Activated CD8-positive, alpha-beta memory T cell treated with anti-CD3 and anti-CD28 coated beads, Interleukin-2, amount 50 U/mL, for 1 hour (primary cell): Measurements from ENCODE around the gene HMSD.
A peak's percentile ranks its signal among the peaks of the same experiment; 100 is the strongest.

ENCODE experiments used
- DNase-seq: peaks from one replicate; pipeline ENCODE4 v3.0.0-alpha.2; 2020; ENCODE audit errors: extremely low read depth

Gene HMSD

DNA sequence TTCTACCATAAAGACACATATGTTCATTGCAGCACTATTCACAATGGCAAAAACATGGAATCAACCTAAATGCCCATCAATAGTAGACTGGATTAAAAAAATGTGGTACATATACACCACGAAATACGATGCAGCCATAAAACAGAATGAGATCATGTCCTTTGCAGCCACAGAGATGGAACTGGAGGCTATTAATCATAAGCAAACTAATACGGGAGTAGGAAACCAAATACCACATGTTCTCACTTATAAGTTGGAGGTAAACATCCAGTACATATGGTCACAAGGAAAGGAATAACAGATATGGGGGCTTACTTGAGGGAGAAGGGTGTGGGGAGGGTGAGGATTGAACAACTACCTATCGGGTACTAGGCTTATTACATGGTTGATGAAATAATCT, 7.7 kb downstream of the HMSD start:
- no peak for DNase-seq

DNA sequence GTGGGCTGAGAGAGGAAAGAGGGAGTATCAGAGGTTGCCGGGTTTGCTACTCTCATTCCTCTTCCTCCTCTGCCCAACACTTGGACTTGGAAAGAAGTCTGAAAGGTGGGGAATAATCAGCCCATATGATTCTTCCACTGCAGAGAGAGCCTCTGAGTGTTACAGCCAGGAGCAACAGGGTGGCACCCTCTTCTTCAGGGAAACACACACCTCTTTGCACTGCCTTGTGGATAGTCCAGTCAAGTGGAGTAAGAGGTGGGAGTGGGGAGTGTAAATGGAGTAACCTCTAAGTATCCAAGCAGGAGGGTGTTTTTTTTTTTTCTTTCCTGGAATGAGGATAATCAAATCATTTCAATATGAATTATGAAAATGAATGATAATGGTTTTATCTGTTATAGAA, 11.8 kb downstream of the HMSD start:
- no peak for DNase-seq

GRCh38 chr18:63961435-63961980, 12.4 kb downstream of the HMSD start:
- no peak for DNase-seq

GRCh38 chr18:63962137-63962536, 13.0 kb downstream of the HMSD start:
- no peak for DNase-seq

- no peak for DNase-seq
Observed at GRCh38 chr18:63963615-63964256, 14.6 kb downstream of the HMSD start.

DNA sequence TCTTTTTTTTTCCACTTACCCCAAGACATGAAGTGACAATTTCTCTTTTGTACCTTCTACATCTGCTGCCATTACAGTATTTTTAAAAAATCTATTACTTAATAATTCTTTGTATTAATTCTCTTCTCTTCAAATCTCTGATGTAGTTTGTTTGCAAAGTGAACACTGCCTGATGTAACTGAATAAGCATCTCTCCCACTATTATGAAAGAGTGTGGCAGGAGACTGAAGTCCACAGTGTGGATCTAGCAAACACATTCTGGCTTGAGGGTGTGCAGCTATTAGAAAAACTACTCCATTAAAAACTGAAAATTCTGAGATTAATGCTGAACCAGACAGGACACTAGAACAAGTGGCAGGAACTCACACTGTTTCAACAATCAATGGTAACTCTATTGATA, 15.8 kb downstream of the HMSD start:
- no peak for DNase-seq

GRCh38 chr18:63965716-63966330, 16.7 kb downstream of the HMSD start:
- no peak for DNase-seq

DNA sequence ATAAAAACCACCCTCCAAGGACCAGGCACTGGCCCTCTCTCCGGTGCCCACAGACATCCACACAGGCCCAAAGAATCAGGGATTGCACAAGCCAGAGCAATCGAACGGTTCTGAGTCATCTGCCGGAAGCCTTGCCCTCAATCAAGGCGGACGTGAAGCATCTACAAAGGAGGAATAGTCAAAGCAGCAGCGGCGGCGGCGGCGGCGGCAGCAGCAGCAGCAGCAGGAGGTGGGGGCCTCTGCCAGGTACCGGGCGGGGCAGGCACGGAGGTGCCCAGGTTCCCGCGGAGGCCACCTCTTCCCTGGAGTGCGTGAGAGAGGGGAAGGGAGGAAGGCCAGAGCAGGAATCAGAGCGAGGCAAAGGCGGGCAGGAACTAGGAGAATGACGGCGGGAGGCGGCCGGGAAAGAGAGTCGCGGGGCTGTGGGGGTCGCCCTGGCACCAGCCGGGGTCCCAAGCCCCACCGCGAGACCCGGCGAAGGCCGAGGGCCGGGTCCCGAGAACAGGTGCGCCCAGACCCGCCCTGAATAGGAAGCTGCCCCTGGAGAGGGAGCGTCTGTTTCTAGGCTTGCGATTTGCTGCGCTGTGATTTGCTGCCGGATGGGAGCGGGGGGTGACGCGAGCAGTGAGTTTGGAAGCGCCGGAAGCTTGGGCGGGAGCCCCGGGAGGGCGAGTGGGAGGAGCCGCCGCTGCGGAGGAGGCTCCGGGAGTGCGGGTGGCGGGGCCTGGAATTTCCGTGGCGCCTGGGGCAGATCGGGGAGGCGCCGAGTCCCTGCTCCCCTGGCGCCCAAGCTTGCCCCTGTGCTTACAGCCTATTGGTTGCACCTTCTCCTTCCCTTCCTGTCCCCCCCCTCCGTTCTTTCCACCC, 21.1 kb downstream of the HMSD start, which contains the start of gene SERPINB8:
Gene SERPINB8, plus strand, starts transcription at position 140 of the 867 bp plus-strand sequence. CDS start 8,228 bp downstream, outside the sequence.
- DNase-seq: peak; percentile 43

- DNase-seq: no peak
Observed at GRCh38 chr18:63970809-63971205, 21.7 kb downstream of the HMSD start.

DNA sequence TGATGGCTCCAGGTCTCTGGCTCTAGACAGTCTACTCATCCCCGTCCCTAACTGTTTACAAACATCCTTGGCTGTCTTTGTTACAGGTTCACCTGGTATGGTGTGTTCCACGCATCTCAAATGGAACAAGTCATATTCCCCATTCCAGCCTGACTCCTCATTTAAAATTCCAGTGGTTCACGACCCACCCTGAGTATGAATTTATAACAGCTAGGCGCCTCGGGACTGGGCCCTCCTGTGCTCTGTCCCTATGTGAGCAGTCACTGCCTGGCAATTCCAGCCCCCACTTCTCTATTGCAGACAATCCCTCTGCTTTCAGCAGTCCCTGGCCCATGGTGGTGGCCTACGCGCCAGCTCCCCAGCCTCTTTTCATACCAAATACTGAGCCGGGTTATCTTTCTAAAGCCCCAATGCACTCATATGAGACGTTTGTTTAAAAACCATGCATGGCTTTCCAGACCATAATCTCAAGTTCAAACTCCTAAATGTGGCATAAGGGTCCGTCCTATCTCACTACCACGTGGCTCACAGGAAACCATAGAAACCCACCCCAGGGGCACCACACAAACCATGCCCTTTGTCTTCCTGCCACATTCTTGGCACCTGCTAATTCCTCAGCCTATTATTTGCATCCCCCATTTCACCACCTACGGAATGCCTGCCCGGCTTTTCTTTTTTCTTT, 22.4 kb downstream of the HMSD start:
- no peak for DNase-seq

DNA sequence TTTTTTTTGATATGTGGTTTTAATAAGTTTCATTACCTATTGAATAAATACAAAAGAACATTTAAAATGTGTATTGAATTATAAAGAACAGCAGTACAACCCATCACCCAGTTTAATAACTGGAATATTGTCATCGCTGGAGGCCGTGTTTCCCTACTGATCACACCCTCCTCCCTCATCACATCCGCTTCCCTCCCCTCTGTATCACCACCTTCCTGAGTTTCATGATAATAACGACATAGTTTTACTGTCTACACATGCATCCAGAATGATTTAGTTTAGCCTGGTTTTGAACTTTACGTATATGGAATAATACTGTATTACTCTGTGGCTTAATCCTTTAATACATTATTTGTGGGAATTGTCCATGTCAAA, 22.9 kb downstream of the HMSD start:
- no peak for DNase-seq

DNA sequence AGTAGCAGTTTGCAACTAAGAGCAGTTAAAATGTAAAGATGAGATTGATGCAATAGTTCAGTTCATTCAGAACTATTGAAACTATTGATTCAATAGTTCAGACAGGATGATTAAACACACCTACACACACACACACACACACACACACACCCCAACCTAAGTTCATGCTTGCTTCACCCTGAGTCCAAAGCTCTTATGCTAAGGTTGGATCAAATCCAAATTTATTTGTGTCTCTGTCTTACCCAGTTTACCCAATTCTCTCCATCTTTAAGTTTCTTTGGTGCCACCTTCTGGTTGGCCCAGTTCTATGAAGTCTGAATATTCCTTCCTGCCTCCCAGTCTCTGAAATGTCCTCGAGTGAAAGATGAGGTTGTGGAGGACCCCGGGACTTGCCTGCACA, 25.9 kb downstream of the HMSD start:
- DNase-seq: no peak

DNA sequence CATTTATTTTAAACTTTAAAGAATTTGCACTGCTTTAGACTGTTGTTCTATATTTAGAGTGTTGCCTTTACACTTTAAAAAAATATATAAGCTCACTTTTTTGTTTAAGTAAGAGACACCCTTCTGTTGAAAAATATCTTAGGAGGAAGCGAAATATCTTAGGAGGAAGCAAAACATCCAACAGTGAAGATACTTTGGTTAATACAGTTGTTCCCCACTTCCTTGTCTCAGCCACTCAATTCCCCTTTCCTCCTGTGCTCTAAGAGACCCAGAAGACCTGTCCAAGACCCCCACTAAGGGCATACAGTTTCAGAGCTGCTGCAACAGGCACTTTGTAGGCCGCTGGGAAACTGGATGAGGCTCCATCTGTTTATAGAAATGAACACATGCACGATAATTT, 26.5 kb downstream of the HMSD start:
- no peak for DNase-seq

DNA sequence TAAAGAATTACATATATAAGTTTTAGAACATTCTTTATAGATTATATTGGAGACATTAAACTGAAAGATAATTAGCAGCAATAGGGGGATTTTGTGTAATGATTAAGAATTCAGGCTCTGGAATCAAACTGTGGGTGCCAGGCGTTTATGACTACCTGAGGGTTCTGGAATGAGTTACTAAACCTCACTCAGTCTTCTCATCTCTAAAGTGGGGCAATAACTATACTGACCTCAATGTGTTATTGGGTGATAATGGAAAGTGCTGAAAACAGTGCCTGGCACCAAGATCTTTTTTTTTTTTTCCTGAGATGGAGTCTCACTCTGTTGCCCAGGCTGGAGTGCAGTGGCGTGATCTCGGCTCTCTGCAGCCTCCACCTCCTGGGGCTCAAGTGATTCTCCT, 27.9 kb downstream of the HMSD start:
- DNase-seq: no peak

DNA sequence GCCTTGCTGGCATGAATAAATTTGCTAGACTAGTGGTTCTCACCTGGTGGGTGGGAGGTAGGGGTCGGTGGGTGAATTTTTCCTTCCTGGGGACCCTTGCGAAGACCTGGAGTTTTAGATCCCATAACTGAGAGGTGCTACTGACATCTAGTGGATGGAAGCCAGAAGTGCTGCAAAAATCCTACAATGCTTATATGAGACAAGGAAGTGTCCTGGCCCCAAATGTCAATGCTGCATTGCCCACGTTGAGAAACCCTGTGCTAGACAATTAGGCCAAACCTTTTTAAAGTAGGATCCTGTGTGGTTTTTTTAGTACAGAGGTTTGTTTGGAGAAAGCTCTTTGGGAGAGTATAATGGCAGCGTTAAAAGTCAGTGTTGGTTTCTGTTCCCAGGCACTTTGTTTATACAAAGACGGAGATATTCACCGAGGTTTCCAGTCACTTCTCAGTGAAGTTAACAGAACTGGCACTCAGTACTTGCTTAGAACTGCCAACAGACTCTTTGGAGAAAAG, 30.4 kb downstream of the HMSD start:
- DNase-seq: no peak

- DNase-seq: no peak
Observed at GRCh38 chr18:63980027-63980426, 30.9 kb downstream of the HMSD start.

GRCh38 chr18:63980896-63981460, 31.9 kb downstream of the HMSD start:
- no peak for DNase-seq

- DNase-seq: no peak
Observed at GRCh38 chr18:63981719-63982118, 32.6 kb downstream of the HMSD start.

- no peak for DNase-seq
Observed at GRCh38 chr18:63982361-63982760, 33.3 kb downstream of the HMSD start.

DNA sequence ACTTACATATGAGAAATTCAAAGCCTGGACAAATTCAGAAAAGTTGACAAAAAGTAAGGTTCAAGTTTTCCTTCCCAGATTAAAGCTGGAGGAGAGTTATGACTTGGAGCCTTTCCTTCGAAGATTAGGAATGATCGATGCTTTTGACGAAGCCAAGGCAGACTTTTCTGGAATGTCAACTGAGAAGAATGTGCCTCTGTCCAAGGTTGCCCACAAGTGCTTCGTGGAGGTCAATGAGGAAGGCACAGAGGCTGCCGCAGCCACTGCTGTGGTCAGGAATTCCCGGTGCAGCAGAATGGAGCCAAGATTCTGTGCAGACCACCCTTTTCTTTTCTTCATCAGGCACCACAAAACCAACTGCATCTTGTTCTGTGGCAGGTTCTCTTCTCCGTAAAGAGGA, 37.8 kb downstream of the HMSD start:
- DNase-seq: no peak

GRCh38 chr18:63987743-63988142, 38.6 kb downstream of the HMSD start:
- no peak for DNase-seq
